ENCODE measurements around the gene MUC6.

Gene MUC6

GRCh38 chr11:1009371-1009770 lies 27.1 kb downstream of the MUC6 start:
- DNase-seq (ENCODE audit: low read depth in 2 of 2) = no peak

GRCh38 chr11:1008803-1009145 lies 27.7 kb downstream of the MUC6 start:
- no peak for DNase-seq (ENCODE audit: low read depth in 2 of 2)

- DNase-seq (ENCODE audit: low read depth in 2 of 2) = no peak
These were observed 28.3 kb downstream of the MUC6 start for GRCh38 chr11:1008001-1008802.

- no peak for DNase-seq (ENCODE audit: low read depth in 2 of 2)
These were observed 29.2 kb downstream of the MUC6 start for GRCh38 chr11:1007279-1007678.

GRCh38 chr11:1006762-1007161 lies 29.8 kb downstream of the MUC6 start:
- no peak for DNase-seq (ENCODE audit: low read depth in 2 of 2)

- DNase-seq (ENCODE audit: low read depth in 2 of 2) = no peak
These were observed 30.6 kb downstream of the MUC6 start for GRCh38 chr11:1005928-1006327.

GRCh38 chr11:1003159-1003558 lies 33.4 kb downstream of the MUC6 start:
- DNase-seq (ENCODE audit: low read depth in 2 of 2) = no peak

GRCh38 chr11:1002406-1002984 lies 34.0 kb downstream of the MUC6 start:
- DNase-seq (ENCODE audit: low read depth in 2 of 2) = no peak

- DNase-seq (ENCODE audit: low read depth in 2 of 2) = no peak
These were observed 34.7 kb downstream of the MUC6 start for GRCh38 chr11:1001617-1002405.

GRCh38 chr11:1000357-1001278 lies 35.9 kb downstream of the MUC6 start:
- no peak for DNase-seq (ENCODE audit: low read depth in 2 of 2)

- no peak for DNase-seq (ENCODE audit: low read depth in 2 of 2)
These were observed 37.5 kb downstream of the MUC6 start for GRCh38 chr11:999009-999408.

- DNase-seq (ENCODE audit: low read depth in 2 of 2) = no peak
These were observed 38.6 kb downstream of the MUC6 start for GRCh38 chr11:997907-998306.

GRCh38 chr11:996681-997080 lies 39.8 kb downstream of the MUC6 start:
- DNase-seq (ENCODE audit: low read depth in 2 of 2) = no peak

- DNase-seq (ENCODE audit: low read depth in 2 of 2) = no peak
These were observed 40.6 kb downstream of the MUC6 start for GRCh38 chr11:995752-996420.

- DNase-seq (ENCODE audit: low read depth in 2 of 2) = no peak
These were observed 41.3 kb downstream of the MUC6 start for GRCh38 chr11:995044-995751.

- DNase-seq (ENCODE audit: low read depth in 2 of 2) = no peak
These were observed 42.8 kb downstream of the MUC6 start for GRCh38 chr11:993632-994167.

GRCh38 chr11:992577-992976 lies 43.9 kb downstream of the MUC6 start:
- no peak for DNase-seq (ENCODE audit: low read depth in 2 of 2)

GRCh38 chr11:991711-992307 lies 44.7 kb downstream of the MUC6 start:
- DNase-seq (ENCODE audit: low read depth in 2 of 2) = no peak

GRCh38 chr11:991034-991433 lies 45.5 kb downstream of the MUC6 start:
- no peak for DNase-seq (ENCODE audit: low read depth in 2 of 2)

- no peak for DNase-seq (ENCODE audit: low read depth in 2 of 2)
These were observed 46.4 kb downstream of the MUC6 start for GRCh38 chr11:990101-990500.

Data from stimulated activated CD8-positive, alpha-beta memory T cell treated with anti-CD3 and anti-CD28 coated beads, Interleukin-15, amount 100 ng/mL, for 48 hours (primary cell).